Measurements from ENCODE around the gene MYO18B. TPM values are rescaled to one million over a fixed set of nuclear protein-coding genes. Genes with fewer than 3 reads are reported as not detected.

MYO18B gene
- total RNA-seq, 1 donor from 2014 or later = 144 TPM

DNA sequence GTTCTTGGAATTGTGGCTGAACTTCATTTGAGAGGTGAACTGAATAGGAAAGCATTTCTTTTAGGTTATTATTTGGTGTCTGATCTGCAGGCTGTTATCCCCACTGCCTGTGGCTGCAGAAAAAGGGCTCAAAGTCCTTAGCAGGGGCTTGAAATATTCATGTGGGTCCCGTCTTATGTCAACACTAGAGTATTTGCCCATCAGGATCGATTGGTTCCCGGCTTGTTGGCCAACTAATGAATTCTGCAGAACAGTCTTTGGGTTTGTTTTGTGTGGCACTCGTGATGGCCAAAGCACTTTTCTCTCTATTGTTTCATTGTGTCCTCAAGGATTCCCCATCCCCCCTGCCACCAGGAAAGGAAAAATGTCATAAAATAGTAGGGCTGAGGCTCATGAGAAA lies 211.9 kb downstream of the MYO18B start:
- H3K9me3 ChIP-seq (ENCODE audit: control insufficient read depth in 3 of 3, low read length in 3 of 3) = no peaks in the 10 kb centered on the region
- H3K4me1 ChIP-seq (ENCODE audit: control insufficient read depth in 3 of 3, insufficient read depth in 3 of 3, low read length in 3 of 3) = no peaks in the 10 kb centered on the region
- H3K36me3 ChIP-seq (ENCODE audit: control insufficient read depth in 3 of 3, insufficient read depth in 3 of 3, low read length in 3 of 3) = peaks cover 68 to 84% (median 70%) of the 10 kb centered on the region in 3 donors
- no peaks in the 10 kb centered on the region for H3K27me3 ChIP-seq (ENCODE audit: control insufficient read depth in 3 of 3, insufficient read depth in 3 of 3, low read length in 3 of 3)
- H3K9ac ChIP-seq (ENCODE audit: low read depth in 1 of 3, low read length in 3 of 3) = no peak overlapping the region
- H3K4me3 ChIP-seq (ENCODE audit: low read length in 3 of 3) = no peak overlapping the region
- H3K27ac ChIP-seq (ENCODE audit: low read depth, low read length) = no peak overlapping the region

DNA sequence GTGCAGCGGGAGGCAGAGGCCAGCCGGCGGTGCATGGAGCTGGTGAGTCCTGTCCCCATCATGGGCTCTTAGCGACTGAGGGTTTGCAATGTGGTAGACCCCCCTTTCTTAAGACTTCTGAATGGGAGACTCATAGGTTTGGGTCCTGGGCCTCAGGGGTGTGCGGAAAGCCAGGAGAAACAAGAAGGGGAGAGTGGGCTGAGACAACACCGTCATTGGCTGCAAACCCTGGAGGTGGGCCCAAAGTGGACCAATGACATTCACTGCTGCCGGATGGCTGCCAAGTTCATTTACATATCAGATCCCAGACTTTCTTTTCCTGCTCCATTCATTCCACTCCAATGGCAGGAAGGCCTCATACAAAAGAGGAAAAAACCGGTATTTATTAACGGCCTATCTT lies 213.3 kb downstream of the MYO18B start:
- H3K4me3 ChIP-seq (ENCODE audit: low read length in 3 of 3) = no peak overlapping the region
- H3K27me3 ChIP-seq (ENCODE audit: control insufficient read depth in 3 of 3, insufficient read depth in 3 of 3, low read length in 3 of 3) = no peaks in the 10 kb centered on the region
- peaks cover 62 to 83% (median 66%) of the 10 kb centered on the region in 3 donors for H3K36me3 ChIP-seq (ENCODE audit: control insufficient read depth in 3 of 3, insufficient read depth in 3 of 3, low read length in 3 of 3)
- no peak overlapping the region for H3K9ac ChIP-seq (ENCODE audit: low read depth in 1 of 3, low read length in 3 of 3)
- H3K27ac ChIP-seq (ENCODE audit: low read depth, low read length) = no peak overlapping the region
- no peaks in the 10 kb centered on the region for H3K9me3 ChIP-seq (ENCODE audit: control insufficient read depth in 3 of 3, low read length in 3 of 3)
- no peaks in the 10 kb centered on the region for H3K4me1 ChIP-seq (ENCODE audit: control insufficient read depth in 3 of 3, insufficient read depth in 3 of 3, low read length in 3 of 3)

DNA sequence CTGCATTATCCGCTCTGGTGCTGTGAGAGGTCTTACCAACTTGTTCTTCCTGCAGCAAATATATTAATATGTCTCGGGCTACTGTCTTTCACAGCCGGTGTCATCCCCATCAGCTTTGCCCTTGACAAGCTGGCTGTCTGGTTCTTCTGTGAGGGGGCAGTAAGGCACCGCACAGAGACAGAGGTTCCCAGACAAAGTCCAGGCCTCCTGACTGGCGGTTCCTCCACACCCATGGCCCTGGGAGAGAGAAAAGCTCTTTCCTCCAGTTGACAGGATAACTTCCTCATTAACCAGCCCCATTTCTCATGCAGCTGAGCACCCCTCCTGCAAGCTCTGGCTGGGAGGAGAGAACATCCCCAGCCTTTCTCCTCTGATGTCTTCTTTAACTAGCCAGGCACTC lies 214.8 kb downstream of the MYO18B start:
- Histone ChIP-seq H3K4me3 (ENCODE audit: low read length in 3 of 3) (no peak overlapping the region), H3K9me3 (ENCODE audit: control insufficient read depth in 3 of 3, low read length in 3 of 3) (no peaks in the 10 kb centered on the region), H3K4me1 (ENCODE audit: control insufficient read depth in 3 of 3, insufficient read depth in 3 of 3, low read length in 3 of 3) (no peaks in the 10 kb centered on the region), H3K9ac (ENCODE audit: low read depth in 1 of 3, low read length in 3 of 3) (no peak overlapping the region), H3K36me3 (ENCODE audit: control insufficient read depth in 3 of 3, insufficient read depth in 3 of 3, low read length in 3 of 3) (peaks cover 55 to 77% (median 55%) of the 10 kb centered on the region in 3 donors), H3K27me3 (ENCODE audit: control insufficient read depth in 3 of 3, insufficient read depth in 3 of 3, low read length in 3 of 3) (no peaks in the 10 kb centered on the region), H3K27ac (ENCODE audit: low read depth, low read length) (no peak overlapping the region)

- no peaks in the 10 kb centered on the region for H3K27me3 ChIP-seq (ENCODE audit: control insufficient read depth in 3 of 3, insufficient read depth in 3 of 3, low read length in 3 of 3)
- H3K4me1 ChIP-seq (ENCODE audit: control insufficient read depth in 3 of 3, insufficient read depth in 3 of 3, low read length in 3 of 3) = no peaks in the 10 kb centered on the region
- H3K9ac ChIP-seq (ENCODE audit: low read depth in 1 of 3, low read length in 3 of 3) = no peak overlapping the region
- H3K36me3 ChIP-seq (ENCODE audit: control insufficient read depth in 3 of 3, insufficient read depth in 3 of 3, low read length in 3 of 3) = peaks cover 44 to 64% (median 48%) of the 10 kb centered on the region in 3 donors
- no peak overlapping the region for H3K4me3 ChIP-seq (ENCODE audit: low read length in 3 of 3)
- no peak overlapping the region for H3K27ac ChIP-seq (ENCODE audit: low read depth, low read length)
- H3K9me3 ChIP-seq (ENCODE audit: control insufficient read depth in 3 of 3, low read length in 3 of 3) = no peaks in the 10 kb centered on the region
These were observed 218.1 kb downstream of the MYO18B start for GRCh38 chr22:25959818-25960774.

DNA sequence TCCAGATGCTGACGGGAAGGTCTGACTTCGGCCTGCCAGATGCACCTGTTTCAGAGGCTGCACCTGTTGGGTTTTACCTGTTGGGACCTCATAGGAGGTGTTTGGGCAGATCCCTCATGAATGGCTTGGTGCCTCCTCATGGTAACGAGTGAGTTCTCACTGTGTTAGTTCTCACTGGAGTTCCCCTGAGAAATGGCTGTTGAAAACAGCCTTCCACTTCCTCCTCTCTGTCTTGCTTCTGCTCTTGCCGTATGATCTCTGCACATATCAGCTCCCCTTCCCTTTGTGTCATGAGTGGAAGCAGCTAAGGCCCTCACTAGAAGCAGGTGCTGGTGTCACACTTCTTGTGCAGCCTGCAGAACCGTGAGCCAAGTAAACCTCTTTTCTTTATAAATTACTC lies 219.7 kb downstream of the MYO18B start:
- Histone ChIP-seq H3K36me3 (ENCODE audit: control insufficient read depth in 3 of 3, insufficient read depth in 3 of 3, low read length in 3 of 3) (peaks cover 33 to 48% (median 38%) of the 10 kb centered on the region in 3 donors), H3K27me3 (ENCODE audit: control insufficient read depth in 3 of 3, insufficient read depth in 3 of 3, low read length in 3 of 3) (no peaks in the 10 kb centered on the region), H3K27ac (ENCODE audit: low read depth, low read length) (no peak overlapping the region), H3K9ac (ENCODE audit: low read depth in 1 of 3, low read length in 3 of 3) (no peak overlapping the region), H3K9me3 (ENCODE audit: control insufficient read depth in 3 of 3, low read length in 3 of 3) (no peaks in the 10 kb centered on the region), H3K4me1 (ENCODE audit: control insufficient read depth in 3 of 3, insufficient read depth in 3 of 3, low read length in 3 of 3) (no peaks in the 10 kb centered on the region), H3K4me3 (ENCODE audit: low read length in 3 of 3) (no peak overlapping the region)

DNA sequence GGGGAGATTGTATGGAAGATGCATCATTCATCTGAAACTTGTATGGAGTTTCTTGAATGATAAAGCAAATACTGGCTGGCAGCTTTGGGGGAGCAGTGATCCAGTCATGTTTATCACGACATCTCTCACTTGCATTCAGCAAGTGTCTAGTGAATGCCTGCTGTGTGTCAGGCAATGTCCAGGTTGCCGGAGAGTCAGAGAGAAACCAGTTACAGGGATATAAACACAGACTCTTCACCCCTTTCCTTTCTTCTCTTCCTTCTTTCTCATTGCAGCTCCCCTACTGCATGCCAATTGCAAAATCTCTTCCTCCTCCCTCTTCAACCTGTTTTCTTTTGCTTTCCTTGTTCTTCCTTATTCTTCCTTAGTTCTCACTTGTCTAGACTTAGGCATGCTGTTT lies 220.7 kb downstream of the MYO18B start:
- Histone ChIP-seq H3K4me3 (ENCODE audit: low read length in 3 of 3) (no peak overlapping the region), H3K36me3 (ENCODE audit: control insufficient read depth in 3 of 3, insufficient read depth in 3 of 3, low read length in 3 of 3) (peaks cover 26 to 39% (median 29%) of the 10 kb centered on the region in 3 donors), H3K4me1 (ENCODE audit: control insufficient read depth in 3 of 3, insufficient read depth in 3 of 3, low read length in 3 of 3) (no peaks in the 10 kb centered on the region), H3K27me3 (ENCODE audit: control insufficient read depth in 3 of 3, insufficient read depth in 3 of 3, low read length in 3 of 3) (no peaks in the 10 kb centered on the region), H3K27ac (ENCODE audit: low read depth, low read length) (no peak overlapping the region), H3K9me3 (ENCODE audit: control insufficient read depth in 3 of 3, low read length in 3 of 3) (no peaks in the 10 kb centered on the region), H3K9ac (ENCODE audit: low read depth in 1 of 3, low read length in 3 of 3) (no peak overlapping the region)

- no peaks in the 10 kb centered on the region for H3K27me3 ChIP-seq (ENCODE audit: control insufficient read depth in 3 of 3, insufficient read depth in 3 of 3, low read length in 3 of 3)
- H3K9ac ChIP-seq (ENCODE audit: low read depth in 1 of 3, low read length in 3 of 3) = no peak overlapping the region
- H3K4me3 ChIP-seq (ENCODE audit: low read length in 3 of 3) = no peak overlapping the region
- peaks cover 20 to 39% (median 23%) of the 10 kb centered on the region in 3 donors for H3K36me3 ChIP-seq (ENCODE audit: control insufficient read depth in 3 of 3, insufficient read depth in 3 of 3, low read length in 3 of 3)
- no peak overlapping the region for H3K27ac ChIP-seq (ENCODE audit: low read depth, low read length)
- H3K4me1 ChIP-seq (ENCODE audit: control insufficient read depth in 3 of 3, insufficient read depth in 3 of 3, low read length in 3 of 3) = peaks cover 0 to 3% (median 0%) of the 10 kb centered on the region in 3 donors
- no peaks in the 10 kb centered on the region for H3K9me3 ChIP-seq (ENCODE audit: control insufficient read depth in 3 of 3, low read length in 3 of 3)
These were observed 223.2 kb downstream of the MYO18B start for GRCh38 chr22:25964961-25965730.

DNA sequence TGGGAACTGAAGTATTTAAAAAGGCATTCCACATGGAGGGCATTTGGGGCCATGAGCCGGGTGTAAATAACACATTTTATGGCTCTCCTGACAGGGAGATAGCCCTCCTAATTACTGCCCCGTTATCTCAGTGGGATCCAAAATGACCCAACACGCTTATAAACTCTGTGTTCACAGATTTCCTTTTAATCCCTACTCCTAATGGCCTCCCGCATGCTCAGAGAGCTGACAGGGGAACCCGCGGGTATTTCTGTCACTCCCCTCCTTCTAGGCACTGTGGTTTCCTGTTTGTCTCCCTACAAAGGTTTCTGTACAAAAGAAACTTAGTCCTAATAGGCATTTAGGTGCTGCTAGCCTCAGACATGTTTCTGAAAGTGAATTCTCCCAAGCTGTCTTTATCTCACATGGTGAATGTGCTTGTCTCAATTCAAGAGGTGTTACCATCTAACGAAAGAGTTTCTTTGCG lies 224.5 kb downstream of the MYO18B start:
- no peaks in the 10 kb centered on the region for H3K9me3 ChIP-seq (ENCODE audit: control insufficient read depth in 3 of 3, low read length in 3 of 3)
- H3K27ac ChIP-seq (ENCODE audit: low read depth, low read length) = no peak overlapping the region
- H3K4me1 ChIP-seq (ENCODE audit: control insufficient read depth in 3 of 3, insufficient read depth in 3 of 3, low read length in 3 of 3) = peaks cover 0 to 3% (median 2%) of the 10 kb centered on the region in 3 donors
- no peak overlapping the region for H3K9ac ChIP-seq (ENCODE audit: low read depth in 1 of 3, low read length in 3 of 3)
- H3K4me3 ChIP-seq (ENCODE audit: low read length in 3 of 3) = no peak overlapping the region
- H3K36me3 ChIP-seq (ENCODE audit: control insufficient read depth in 3 of 3, insufficient read depth in 3 of 3, low read length in 3 of 3) = peaks cover 21 to 33% (median 21%) of the 10 kb centered on the region in 3 donors
- H3K27me3 ChIP-seq (ENCODE audit: control insufficient read depth in 3 of 3, insufficient read depth in 3 of 3, low read length in 3 of 3) = no peaks in the 10 kb centered on the region

DNA sequence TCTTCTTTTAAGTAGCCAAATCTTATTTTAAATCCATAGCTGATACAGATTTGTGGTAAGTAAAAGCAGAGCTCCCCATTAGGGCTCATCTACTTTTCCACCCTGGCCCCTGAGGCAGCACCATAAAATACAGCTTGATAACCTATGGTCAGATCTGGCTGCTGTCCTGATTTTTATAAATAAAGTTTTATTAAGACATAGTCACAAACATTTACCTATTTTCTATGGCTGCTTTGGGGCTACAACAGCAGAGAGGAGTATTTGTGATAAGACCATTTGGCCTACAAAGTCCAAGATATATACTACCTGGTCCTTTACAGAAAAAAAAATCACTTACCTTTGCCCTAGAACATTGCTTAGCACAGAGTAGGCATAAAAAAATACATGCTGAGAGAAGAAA lies 227.3 kb downstream of the MYO18B start:
- Histone ChIP-seq H3K9me3 (ENCODE audit: control insufficient read depth in 3 of 3, low read length in 3 of 3) (no peaks in the 10 kb centered on the region), H3K36me3 (ENCODE audit: control insufficient read depth in 3 of 3, insufficient read depth in 3 of 3, low read length in 3 of 3) (peaks cover 9 to 20% (median 10%) of the 10 kb centered on the region in 3 donors), H3K4me1 (ENCODE audit: control insufficient read depth in 3 of 3, insufficient read depth in 3 of 3, low read length in 3 of 3) (peaks cover 0 to 3% (median 2%) of the 10 kb centered on the region in 3 donors), H3K27ac (ENCODE audit: low read depth, low read length) (no peak overlapping the region), H3K4me3 (ENCODE audit: low read length in 3 of 3) (no peak overlapping the region), H3K9ac (ENCODE audit: low read depth in 1 of 3, low read length in 3 of 3) (no peak overlapping the region), H3K27me3 (ENCODE audit: control insufficient read depth in 3 of 3, insufficient read depth in 3 of 3, low read length in 3 of 3) (no peaks in the 10 kb centered on the region)
